Gastrocnemius medialis (tissue), 4 donors: ENCODE measurements around the gene HOXC6. TPM values are rescaled to one million over a fixed set of nuclear protein-coding genes. Genes with fewer than 3 reads are reported as not detected.

Experiments
- ATAC-seq, 2 donors: fragments of 150-250 bp; one replicate each; pipeline ENCODE4 v1.9.1; 2016
- DNase-seq, 2 donors: peaks; one replicate each; pipeline ENCODE4 v3.0.0-alpha.2; 2019
- H3K27ac ChIP-seq, 4 donors: fragments of 200-600 bp; sonication (generic); 1 replicate in 1 of 4; 2 replicates in 3 of 4; pipeline ENCODE4 v1.5.1; 2016 to 2018; ENCODE audit warnings: mild to moderate bottlenecking in 2 of 4, moderate library complexity in 1 of 4
- H3K27me3 ChIP-seq, 3 donors: fragments of 200-600 bp; sonication (generic) in 2 of 3; 1 replicate in 1 of 3; 2 replicates in 2 of 3; pipeline versions ENCODE4 v1.5.1 to v1.6.0; 2016 to 2019; ENCODE audit warnings: mild to moderate bottlenecking in 1 of 3, moderate library complexity in 1 of 3
- H3K36me3 ChIP-seq, 2 donors: fragments of 200-600 bp; sonication (generic) in 1 of 2; one replicate each; pipeline ENCODE4 v1.5.1; 2017 to 2018
- H3K4me1 ChIP-seq, 2 donors: fragments of 200-600 bp; sonication (generic) in 1 of 2; one replicate each; pipeline ENCODE4 v1.5.1; 2016 to 2017; ENCODE audit warnings: mild to moderate bottlenecking in 2 of 2
- H3K4me3 ChIP-seq, 4 donors: fragments of 200-600 bp; sonication (generic) in 3 of 4; 1 replicate in 1 of 4; 2 replicates in 3 of 4; pipeline ENCODE4 v1.5.1; 2016 to 2019; ENCODE audit warnings: mild to moderate bottlenecking in 2 of 4
- H3K9me3 ChIP-seq, 3 donors: fragments of 200-600 bp; sonication (generic) in 2 of 3; 1 replicate in 1 of 3; 2 replicates in 2 of 3; pipeline ENCODE4 v1.5.1; 2016 to 2019
- CTCF ChIP-seq, 5 experiments: fragments of 450-650 bp in 3 of 5; fragments of 200-600 bp in 2 of 5; sonication (generic) in 2 of 5; IDR thresholded peaks in 4 of 5; conservative IDR thresholded peaks in 1 of 5; 1 replicate in 4 of 5; 2 replicates in 1 of 5; pipeline ENCODE4 v1.5.1; 2016 to 2019; ENCODE audit warnings: antibody characterized with exemption in 5 of 5, mild to moderate bottlenecking in 3 of 5, moderate library complexity in 3 of 5
- POLR2A ChIP-seq, 2 donors: fragments of 450-650 bp; IDR thresholded peaks; one replicate each; pipeline ENCODE4 v1.6.1; 2017; ENCODE audit warnings: antibody characterized with exemption in 2 of 2, mild to moderate bottlenecking in 2 of 2, moderate library complexity in 2 of 2
- in situ Hi-C, 4 donors: fragments of 200-750 bp; cut with MboI; loops; one replicate each; pipeline versions ENCODE4 v1.15.0 to v1.8.0; 2017; ENCODE audit warnings: low sequenced_read_pairs in 4 of 4
- intact Hi-C: fragments of 100-400 bp; cut with DNase I; formaldehyde crosslinking; loops from one replicate; pipeline ENCODE4 v1.15.1; 2023; ENCODE audit warnings: low total_unique reads
- total RNA-seq, 4 donors: library from RNA; depleted of rRNA; stranded (reverse); fragments of >200 nt; gene quantifications; one replicate each; pipeline versions ENCODE4 v1.1.0 to v1.2.3, GENCODE V29; 2016

HOXC6 gene
- total RNA-seq, 4 donors from 2014 or later, result 1.0 to 4.7 (median 3.8) TPM

- H3K27me3 ChIP-seq, result no peaks in the 10 kb centered on the region
- H3K27ac ChIP-seq, result peak overlapping the region; percentile 25 to 68 (median 65)
Observed at GRCh38 chr12:54038871-54039414, 10.7 kb downstream of the HOXC6 start.

GRCh38 chr12:54039417-54040147, 11.3 kb downstream of the HOXC6 start:
- Histone ChIP-seq H3K9me3 (no peaks in the 10 kb centered on the region), H3K4me1 (peaks cover 19 to 27% of the 10 kb centered on the region in 2 donors), H3K36me3 (no peaks in the 10 kb centered on the region), H3K27me3 (no peaks in the 10 kb centered on the region), H3K27ac (peak overlapping the region; percentile 25 to 68 (median 65)), H3K4me3 (peak overlapping the region; percentile 6 to 32 (median 28))
- TF ChIP-seq POLR2A (IDR thresholded peaks at IDR 0.05) (no peak), CTCF (IDR thresholded peaks at IDR 0.05 in 4 of 5, conservative IDR thresholded peaks at IDR 0.05 in 1 of 5) (no peak)
- intact Hi-C loops, result no loop called here
- in situ Hi-C loops, result no loop called here
- DNase-seq (no peak), ATAC-seq (peak; percentile 37 to 53)

More at GRCh38 chr12:54038871-54039414, 10.7 kb downstream of the HOXC6 start:
- DNase-seq (peak; percentile 69 to 84), ATAC-seq (peak; percentile 61 to 85)
- intact Hi-C loops, result no loop called here
- in situ Hi-C loops, result no loop called here
- Histone ChIP-seq H3K4me3 (no peak overlapping the region), H3K36me3 (no peaks in the 10 kb centered on the region), H3K4me1 (peaks cover 19 to 32% of the 10 kb centered on the region in 2 donors), H3K9me3 (no peaks in the 10 kb centered on the region)
- TF ChIP-seq POLR2A (IDR thresholded peaks at IDR 0.05) (no peak), CTCF (IDR thresholded peaks at IDR 0.05 in 4 of 5, conservative IDR thresholded peaks at IDR 0.05 in 1 of 5) (no peak)

GRCh38 chr12:54040148-54040494, 11.9 kb downstream of the HOXC6 start:
- Histone ChIP-seq H3K27ac (peak overlapping the region; percentile 25 to 68 (median 65)), H3K27me3 (no peaks in the 10 kb centered on the region)

GRCh38 chr12:54040648-54041047, 12.4 kb downstream of the HOXC6 start:
- no peak for DNase-seq
- ATAC-seq, result no peak
- H3K27ac ChIP-seq, result peak overlapping the region in 1 of 4 donors; percentile 67
- peaks cover 19 to 27% of the 10 kb centered on the region in 2 donors for H3K4me1 ChIP-seq
- in situ Hi-C loops, result no loop called here
- H3K27me3 ChIP-seq, result no peaks in the 10 kb centered on the region
- H3K36me3 ChIP-seq, result no peaks in the 10 kb centered on the region
- intact Hi-C loops, result no loop called here
- TF ChIP-seq CTCF (IDR thresholded peaks at IDR 0.05 in 4 of 5, conservative IDR thresholded peaks at IDR 0.05 in 1 of 5) (no peak), POLR2A (IDR thresholded peaks at IDR 0.05) (no peak)
- no peak overlapping the region for H3K4me3 ChIP-seq
- H3K9me3 ChIP-seq, result no peaks in the 10 kb centered on the region

More at GRCh38 chr12:54040148-54040494, 11.9 kb downstream of the HOXC6 start:
- DNase-seq, result peak in 1 of 2 donors; percentile 58
- H3K36me3 ChIP-seq, result no peaks in the 10 kb centered on the region
- in situ Hi-C loops, result no loop called here
- intact Hi-C loops, result no loop called here
- peak; percentile 69 to 76 for ATAC-seq
- TF ChIP-seq CTCF (IDR thresholded peaks at IDR 0.05 in 4 of 5, conservative IDR thresholded peaks at IDR 0.05 in 1 of 5), result no peak
- TF ChIP-seq POLR2A (IDR thresholded peaks at IDR 0.05), result no peak
- no peaks in the 10 kb centered on the region for H3K9me3 ChIP-seq
- peaks cover 19 to 27% of the 10 kb centered on the region in 2 donors for H3K4me1 ChIP-seq
- peak overlapping the region; percentile 6 to 32 (median 28) for H3K4me3 ChIP-seq
